PC-3 (cell line): ENCODE results near the gene C1orf210.

Experiments used
- EZH2 ChIP-seq: fragments of 300-600 bp; sonication (generic); IDR thresholded peaks from one replicate; pipeline ENCODE4 v1.6.1; 2017; ENCODE audit warnings: antibody characterized with exemption, mild to moderate bottlenecking, low read length; ENCODE audit not compliant: unreplicated experiment
- EZH2phosphoT487 ChIP-seq: fragments of 300-600 bp; sonication (generic); IDR thresholded peaks from 2 replicates; pipeline ENCODE4 v1.6.1; 2018; ENCODE audit warnings: mild to moderate bottlenecking, antibody characterized with exemption, low read length, borderline replicate concordance
- TF ChIP-seq, protein P1 (sequence below): fragments of 300-600 bp; sonication (generic); conservative IDR thresholded peaks from 2 replicates; pipeline ENCODE4 v1.5.1; 2017; ENCODE audit warnings: antibody characterized with exemption, low read depth, mild to moderate bottlenecking, low read length

DNA sequence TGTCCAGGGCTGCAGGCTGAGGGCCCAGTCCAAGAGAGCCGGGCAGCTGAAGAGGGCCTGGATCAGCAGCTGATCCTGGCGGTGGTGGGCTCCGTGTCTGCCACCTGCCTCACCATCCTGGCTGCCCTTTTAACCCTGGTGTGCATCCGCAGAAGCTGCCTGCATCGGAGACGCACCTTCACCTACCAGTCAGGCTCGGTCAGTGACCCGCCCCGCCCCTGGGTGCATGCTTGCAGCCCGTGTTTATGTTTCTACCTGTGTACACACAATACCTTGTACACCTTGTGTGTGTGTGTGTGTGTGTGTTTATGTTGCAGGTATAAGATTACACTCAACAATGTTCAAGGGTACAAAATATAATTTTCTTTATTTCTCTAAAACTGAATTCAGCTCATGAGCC lies 28.4 kb upstream of the C1orf210 start:
- no peak for TF ChIP-seq EZH2
- TF ChIP-seq, protein P1, sequence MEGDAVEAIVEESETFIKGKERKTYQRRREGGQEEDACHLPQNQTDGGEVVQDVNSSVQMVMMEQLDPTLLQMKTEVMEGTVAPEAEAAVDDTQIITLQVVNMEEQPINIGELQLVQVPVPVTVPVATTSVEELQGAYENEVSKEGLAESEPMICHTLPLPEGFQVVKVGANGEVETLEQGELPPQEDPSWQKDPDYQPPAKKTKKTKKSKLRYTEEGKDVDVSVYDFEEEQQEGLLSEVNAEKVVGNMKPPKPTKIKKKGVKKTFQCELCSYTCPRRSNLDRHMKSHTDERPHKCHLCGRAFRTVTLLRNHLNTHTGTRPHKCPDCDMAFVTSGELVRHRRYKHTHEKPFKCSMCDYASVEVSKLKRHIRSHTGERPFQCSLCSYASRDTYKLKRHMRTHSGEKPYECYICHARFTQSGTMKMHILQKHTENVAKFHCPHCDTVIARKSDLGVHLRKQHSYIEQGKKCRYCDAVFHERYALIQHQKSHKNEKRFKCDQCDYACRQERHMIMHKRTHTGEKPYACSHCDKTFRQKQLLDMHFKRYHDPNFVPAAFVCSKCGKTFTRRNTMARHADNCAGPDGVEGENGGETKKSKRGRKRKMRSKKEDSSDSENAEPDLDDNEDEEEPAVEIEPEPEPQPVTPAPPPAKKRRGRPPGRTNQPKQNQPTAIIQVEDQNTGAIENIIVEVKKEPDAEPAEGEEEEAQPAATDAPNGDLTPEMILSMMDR, result no peak
- TF ChIP-seq EZH2phosphoT487, result no peak
